Activated CD8-positive, alpha-beta memory T cell treated with anti-CD3 and anti-CD28 coated beads, Interleukin-2, amount 50 U/mL, for 1 hour (primary cell): ENCODE data around the gene CELSR1.
"Not testable (repeated sequence)": the region's sequence is repeated elsewhere in the genome, so short reads cannot be mapped to it uniquely, and the experiment has no call there.

Experiments used
- DNase-seq: peaks from one replicate; pipeline ENCODE4 v3.0.0-alpha.2; 2020; ENCODE audit errors: extremely low read depth

CELSR1 gene

GRCh38 chr22:46329616-46330015 lies 207.8 kb downstream of the CELSR1 start:
- DNase-seq: no peak

GRCh38 chr22:46328797-46329196 lies 208.6 kb downstream of the CELSR1 start:
- no peak for DNase-seq

GRCh38 chr22:46327691-46328465 lies 209.5 kb downstream of the CELSR1 start:
- DNase-seq: no peak

GRCh38 chr22:46326066-46326680 lies 211.2 kb downstream of the CELSR1 start:
- no peak for DNase-seq

GRCh38 chr22:46323162-46323561 lies 214.3 kb downstream of the CELSR1 start:
- no peak for DNase-seq

GRCh38 chr22:46322711-46323110 lies 214.7 kb downstream of the CELSR1 start:
- DNase-seq: no peak

GRCh38 chr22:46320716-46321386 lies 216.6 kb downstream of the CELSR1 start:
- no peak for DNase-seq

- DNase-seq: no peak
Observed at GRCh38 chr22:46320166-46320710, 217.2 kb downstream of the CELSR1 start.

GRCh38 chr22:46319319-46319718 lies 218.1 kb downstream of the CELSR1 start:
- no peak for DNase-seq

- DNase-seq: no peak
Observed at GRCh38 chr22:46318576-46318975, 218.8 kb downstream of the CELSR1 start.

- DNase-seq: no peak
Observed at GRCh38 chr22:46317646-46318045, 219.8 kb downstream of the CELSR1 start.

- no peak for DNase-seq
Observed at GRCh38 chr22:46315976-46316375, 221.4 kb downstream of the CELSR1 start.

GRCh38 chr22:46312848-46313247 lies 224.6 kb downstream of the CELSR1 start:
- DNase-seq: not testable (repeated sequence)

GRCh38 chr22:46312056-46312455 lies 225.4 kb downstream of the CELSR1 start:
- DNase-seq: no peak
